ENCODE data around the gene PRKCB. TPM values are rescaled to one million over a fixed set of nuclear protein-coding genes. Genes with fewer than 3 reads are reported as not detected.
"Not testable (repeated sequence)": the region's sequence is repeated elsewhere in the genome, so short reads cannot be mapped to it uniquely, and the experiment has no call there.

The PRKCB gene
- total RNA-seq, 4 donors from 2014 or later = 7.4 to 21.6 (median 12.9) TPM

GRCh38 chr16:24098896-24099295 is 263.1 kb downstream of the PRKCB start:
- 29 to 41% methylated on average over 2 of the region's 2 CpGs for WGBS, 2 donors
- H3K4me3 ChIP-seq (ENCODE audit: low read depth, poor library complexity, severe bottlenecking) = no peak overlapping the region

GRCh38 chr16:24101431-24101830 is 265.6 kb downstream of the PRKCB start:
- intact Hi-C loops (cut with DNase I; ENCODE audit: low total_unique reads) = no loop called here
- no peak for TF ChIP-seq CTCF (IDR thresholded peaks at IDR 0.05)
- TF ChIP-seq POLR2A (IDR thresholded peaks at IDR 0.05) = no peak
- 76 to 79% methylated on average over 2 of the region's 2 CpGs for WGBS, 2 donors

More at GRCh38 chr16:24098896-24099295, 263.1 kb downstream of the PRKCB start:
- DNase-seq (ENCODE audit: low spot score in 2 of 2) = no peak
- TF ChIP-seq POLR2A (IDR thresholded peaks at IDR 0.05) (no peak), CTCF (IDR thresholded peaks at IDR 0.05) (no peak)
- intact Hi-C loops (cut with DNase I; ENCODE audit: low total_unique reads) = no loop called here

GRCh38 chr16:24102209-24102660 is 266.5 kb downstream of the PRKCB start:
- no peak for DNase-seq (ENCODE audit: low spot score in 2 of 2)
- 48 to 50% methylated on average over 4 of the region's 4 CpGs for WGBS, 2 donors
- TF ChIP-seq POLR2A (IDR thresholded peaks at IDR 0.05) (no peak), CTCF (IDR thresholded peaks at IDR 0.05) (no peak)
- intact Hi-C loops (cut with DNase I; ENCODE audit: low total_unique reads) = no loop called here
- no peak overlapping the region for H3K4me3 ChIP-seq (ENCODE audit: low read depth, poor library complexity, severe bottlenecking)

More at GRCh38 chr16:24101431-24101830, 265.6 kb downstream of the PRKCB start:
- H3K4me3 ChIP-seq (ENCODE audit: low read depth, poor library complexity, severe bottlenecking) = no peak overlapping the region
- no peak for DNase-seq (ENCODE audit: low spot score in 2 of 2)

GRCh38 chr16:24105471-24105870 is 269.7 kb downstream of the PRKCB start:
- intact Hi-C loops (cut with DNase I; ENCODE audit: low total_unique reads); DNase-seq (ENCODE audit: low spot score in 2 of 2); H3K4me3 ChIP-seq (ENCODE audit: low read depth, poor library complexity, severe bottlenecking): not testable (repeated sequence)
- 93% methylated on average over 2 of the region's 2 CpGs for WGBS, 2 donors

- DNase-seq (ENCODE audit: low spot score in 2 of 2); H3K4me3 ChIP-seq (ENCODE audit: low read depth, poor library complexity, severe bottlenecking); intact Hi-C loops (cut with DNase I; ENCODE audit: low total_unique reads): not testable (repeated sequence)
- 82 to 88% methylated on average over 1 of the region's 1 CpG for WGBS, 2 donors
These were observed 272.3 kb downstream of the PRKCB start for GRCh38 chr16:24108090-24108489.

- TF ChIP-seq POLR2A (IDR thresholded peaks at IDR 0.05) (no peak), CTCF (IDR thresholded peaks at IDR 0.05) (no peak)
- no peak overlapping the region for H3K4me3 ChIP-seq (ENCODE audit: low read depth, poor library complexity, severe bottlenecking)
- WGBS, 2 donors = 79 to 85% methylated on average over 3 of the region's 3 CpGs
- intact Hi-C loops (cut with DNase I; ENCODE audit: low total_unique reads) = no loop called here
- DNase-seq (ENCODE audit: low spot score in 2 of 2) = no peak
These were observed 276.0 kb downstream of the PRKCB start for GRCh38 chr16:24111724-24112302.

GRCh38 chr16:24113115-24113745 is 277.4 kb downstream of the PRKCB start:
- H3K4me3 ChIP-seq (ENCODE audit: low read depth, poor library complexity, severe bottlenecking) = no peak overlapping the region
- 92 to 95% methylated on average over 2 of the region's 2 CpGs for WGBS, 2 donors
- DNase-seq (ENCODE audit: low spot score in 2 of 2) = no peak
- intact Hi-C loops (cut with DNase I; ENCODE audit: low total_unique reads) = no loop called here
- TF ChIP-seq CTCF (IDR thresholded peaks at IDR 0.05) (no peak), POLR2A (IDR thresholded peaks at IDR 0.05) (no peak)
